SK-N-SH (cell line): ENCODE data around the gene DAPK3. TPM values are rescaled to one million over a fixed set of nuclear protein-coding genes. Genes with fewer than 3 reads are reported as not detected.

Source experiments
- CTCF ChIA-PET: fragments of 300-600, 350-600 bp; formaldehyde crosslinking; extraction: SDS; loops from one replicate; lab custom pipeline; 2021; lab: Yijun Ruan, JAX
- POLR2A ChIA-PET: fragments of 350-600 bp; sonication (Branson Sonifier 250); formaldehyde crosslinking; extraction: SDS; loops from one replicate; lab custom pipeline; 2020; ENCODE audit warnings: antibody characterized with exemption, inconsistent platforms; lab: Yijun Ruan, JAX
- DNase-seq: peaks from one replicate; pipeline ENCODE4 v3.0.0; 2012
- H2AFZ ChIP-seq: fragments of 200-600 bp; sonication (generic); 2 replicates; pipeline ENCODE4 v1.8.1; 2016; ENCODE audit warnings: antibody characterized with exemption, mild to moderate bottlenecking, low read depth
- H3F3A ChIP-seq: fragments of 200-600 bp; sonication (generic); replicated peaks from 2 replicates; pipeline ENCODE3; 2016; ENCODE audit warnings: antibody characterized with exemption, mild to moderate bottlenecking; ENCODE audit not compliant: insufficient read depth
- H3K27ac ChIP-seq, 2 experiments: fragments of 200-500 bp in 1 of 2; fragments of 200-600 bp in 1 of 2; sonication (Bioruptor generic) in 1 of 2; sonication (generic), shearing (Covaris generic) in 1 of 2; 2 replicates each; pipeline versions ENCODE4 v1.5.1 to v1.6.1; 2014 to 2016; ENCODE audit warnings: low read depth in 2 of 2, inconsistent platforms in 1 of 2, low read length in 1 of 2, mild to moderate bottlenecking in 1 of 2, mixed read lengths in 1 of 2
- H3K27me3 ChIP-seq: fragments of 200-600 bp; sonication (generic), shearing (Covaris generic); 2 replicates; pipeline ENCODE4 v1.6.1; 2016; ENCODE audit warnings: mixed run types; ENCODE audit not compliant: insufficient read depth
- H3K36me3 ChIP-seq, 2 experiments: fragments of 200-500 bp in 1 of 2; fragments of 200-600 bp in 1 of 2; sonication (Bioruptor generic) in 1 of 2; sonication (generic) in 1 of 2; replicated peaks in 1 of 2; 2 replicates each; pipeline versions ENCODE3 to v1.5.1; 2014 to 2016; ENCODE audit warnings: low read length in 1 of 2, mild to moderate bottlenecking in 1 of 2; ENCODE audit not compliant: insufficient read depth in 2 of 2, control insufficient read depth in 1 of 2
- H3K4me1 ChIP-seq, 2 experiments: fragments of 200-500 bp in 1 of 2; fragments of 200-600 bp in 1 of 2; sonication (Bioruptor generic) in 1 of 2; sonication (generic), shearing (Covaris generic) in 1 of 2; 2 replicates each; pipeline versions ENCODE4 v1.5.1 to v1.6.1; 2014 to 2016; ENCODE audit warnings: low read depth in 1 of 2, low read length in 1 of 2, mixed run types in 1 of 2; ENCODE audit not compliant: insufficient read depth in 2 of 2, control insufficient read depth in 1 of 2
- H3K4me2 ChIP-seq: fragments of 200-600 bp; sonication (generic), shearing (Covaris generic); 2 replicates; pipeline ENCODE4 v1.6.1; 2017; ENCODE audit warnings: mixed run types
- H3K4me3 ChIP-seq, 2 experiments: fragments of 200-500 bp in 1 of 2; fragments of 200-600 bp in 1 of 2; sonication (Bioruptor generic) in 1 of 2; sonication (generic), shearing (Covaris generic) in 1 of 2; 2 replicates each; pipeline versions ENCODE4 v1.5.1 to v1.8.1; 2014 to 2016; ENCODE audit warnings: low read depth in 2 of 2, inconsistent platforms in 1 of 2, low read length in 1 of 2, mild to moderate bottlenecking in 1 of 2, mixed read lengths in 1 of 2, moderate library complexity in 1 of 2
- H3K79me2 ChIP-seq: fragments of 200-600 bp; sonication (generic); 2 replicates; pipeline ENCODE4 v1.8.1; 2017; ENCODE audit warnings: mild to moderate bottlenecking; ENCODE audit not compliant: insufficient read depth
- H3K9ac ChIP-seq: fragments of 200-600 bp; sonication (generic); 2 replicates; pipeline ENCODE4 v1.6.1; 2017; ENCODE audit warnings: mixed run types
- H3K9me2 ChIP-seq: fragments of 200-600 bp; sonication (generic); 2 replicates; pipeline ENCODE4 v1.6.1; 2017; ENCODE audit warnings: mixed run types
- H3K9me3 ChIP-seq: fragments of 200-600 bp; sonication (generic); 2 replicates; pipeline ENCODE4 v1.6.1; 2017; ENCODE audit warnings: mixed run types, mild to moderate bottlenecking, moderate library complexity
- H4K20me1 ChIP-seq: fragments of 200-600 bp; sonication (generic); 2 replicates; pipeline ENCODE4 v1.6.1; 2017; ENCODE audit warnings: mild to moderate bottlenecking, mixed run types; ENCODE audit not compliant: insufficient read depth
- EZH2phosphoT487 ChIP-seq: fragments of 200-600 bp; sonication (generic); IDR thresholded peaks from 2 replicates; pipeline ENCODE4 v1.6.1; 2017; ENCODE audit warnings: low read depth, mixed run types, mild to moderate bottlenecking, antibody characterized with exemption, moderate library complexity, borderline replicate concordance
- FOXJ3 ChIP-seq: sonication (generic); formaldehyde crosslinking; IDR thresholded peaks from 2 replicates; pipeline ENCODE4 v1.5.1; 2020; ENCODE audit warnings: mild to moderate bottlenecking, missing genetic modification reagents
- GATA2 ChIP-seq: sonication (generic); formaldehyde crosslinking; IDR thresholded peaks from 2 replicates; pipeline ENCODE4 v1.5.0; 2020; ENCODE audit warnings: mild to moderate bottlenecking, missing genetic modification reagents
- JUND ChIP-seq: IDR thresholded peaks from 2 replicates; pipeline ENCODE4 v1.4.0; 2012
- POLR2AphosphoS5 ChIP-seq: IDR thresholded peaks from 2 replicates; pipeline ENCODE4 v1.6.1; 2012; ENCODE audit warnings: low read depth, low read length
- RAD21 ChIP-seq: IDR thresholded peaks from 2 replicates; pipeline ENCODE4 v1.6.1; 2012; ENCODE audit warnings: mild to moderate bottlenecking, low read length
- RCOR1 ChIP-seq: fragments of 150-350 bp; IDR thresholded peaks from 2 replicates; pipeline ENCODE4 v1.6.1; 2017; ENCODE audit warnings: antibody characterized with exemption, low read length
- SMC3 ChIP-seq: IDR thresholded peaks from 2 replicates; pipeline ENCODE4 v1.6.1; 2012; ENCODE audit warnings: low read depth, low read length, improper control_type of control experiment
- TEAD4 ChIP-seq: IDR thresholded peaks from 2 replicates; pipeline ENCODE4 v1.4.0; 2012; ENCODE audit warnings: mild to moderate bottlenecking, borderline replicate concordance; ENCODE audit not compliant: insufficient read depth
- WGBS: methylation state at CpG from one replicate; pipeline ENCODE4 v1.1.6; 2017; ENCODE audit warnings: low lambda C conversion rate; 5-methylcytosine and 5-hydroxymethylcytosine counted together
- polyA plus RNA-seq, 3 experiments: library from polyadenylated mRNA; depleted of rRNA; stranded (reverse); fragments of >200 nt; gene quantifications; 2 replicates each; pipeline ENCODE4 v1.2.3, GENCODE V29; 2012
- TF ChIP-seq, protein P1 (sequence below): fragments of 200-600 bp; sonication (generic); IDR thresholded peaks from 2 replicates; pipeline ENCODE4 v1.6.1; 2017; ENCODE audit warnings: antibody characterized with exemption, mild to moderate bottlenecking, moderate library complexity
- TF ChIP-seq, protein P2 (sequence below): IDR thresholded peaks from 2 replicates; pipeline ENCODE4; 2012

DAPK3 gene
- polyA plus RNA-seq, 1 of the 3 experiments (the other 2 are of a cell fraction), result 142 TPM

DNA sequence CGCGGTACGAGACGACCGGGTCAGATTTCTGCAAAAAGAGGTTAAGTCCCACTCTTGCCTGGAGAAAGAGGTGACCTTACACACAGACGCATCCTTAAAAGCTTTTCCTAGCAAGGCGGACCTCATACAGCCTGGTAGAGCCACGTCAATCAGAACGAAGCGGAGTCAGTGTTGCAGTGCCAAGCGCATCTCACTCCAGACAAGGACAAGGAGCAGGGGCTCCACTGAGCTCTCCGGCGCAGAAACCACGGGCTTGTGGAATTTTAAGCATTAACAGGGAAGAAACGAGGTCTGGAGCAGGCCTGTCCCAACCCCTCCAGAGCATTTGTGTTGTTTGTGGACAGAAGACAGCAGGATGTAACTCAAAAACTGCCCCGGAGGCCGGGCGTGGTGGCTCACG is 7.2 kb upstream of the DAPK3 start:
- DNase-seq, result no peak
- POLR2A ChIA-PET, result no interaction called here

DNA sequence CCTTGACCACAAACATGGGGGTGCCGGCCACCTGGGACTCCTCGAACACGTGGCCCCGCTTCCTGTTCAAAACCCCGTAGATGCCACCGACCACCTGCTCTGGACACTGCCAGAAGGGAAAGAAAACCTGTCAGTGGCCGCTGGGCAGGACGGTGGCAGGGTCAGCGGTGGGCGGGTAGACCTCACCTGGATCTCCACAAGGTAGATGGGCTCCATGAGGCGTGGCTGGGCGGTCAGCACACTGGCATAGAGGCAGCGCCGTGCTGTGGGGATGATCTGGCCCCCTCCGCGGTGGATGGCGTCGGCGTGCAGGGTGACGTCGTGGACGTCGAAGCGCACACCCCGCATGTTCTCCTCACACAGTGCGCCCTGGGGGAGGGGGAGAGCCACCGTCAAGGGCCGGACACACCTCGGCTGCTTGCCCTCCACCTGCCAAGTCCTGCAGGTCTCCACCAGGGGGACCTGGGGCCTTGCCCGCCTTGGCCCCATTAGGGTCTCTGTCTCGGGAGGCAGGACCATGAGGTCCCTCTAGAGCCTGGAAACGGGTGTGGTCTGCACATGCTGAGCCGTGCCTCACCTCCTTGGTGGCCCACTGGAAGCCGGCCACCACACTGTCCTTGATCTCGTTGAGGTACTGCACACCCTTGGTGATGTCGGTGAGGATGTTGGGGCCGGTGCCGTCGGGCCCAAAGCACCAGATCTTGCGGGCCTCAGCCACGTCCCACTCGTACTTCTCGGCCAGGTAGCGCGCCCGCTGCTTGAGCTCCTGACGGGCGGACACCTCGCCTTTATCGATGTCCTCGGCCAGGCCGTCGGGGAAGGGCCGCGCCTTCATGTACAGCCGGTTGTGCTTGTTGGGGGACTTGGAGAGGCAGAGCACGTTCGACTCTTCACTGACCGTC is 6.6 kb upstream of the DAPK3 start:
- POLR2A ChIA-PET, result interaction anchor here (2.8 kb wide), 1 partner anchor 7 kb away, joined by 17 read pairs; the partner anchor contains the start of gene EEF2
- no peak overlapping the region for H2AFZ ChIP-seq
- H4K20me1 ChIP-seq, result peaks cover 81% of the 10 kb centered on the region
- H3K36me3 ChIP-seq, result peaks cover 66 to 69% of the 10 kb centered on the region in 2 experiments
- no peaks in the 10 kb centered on the region for H3K9me3 ChIP-seq
- DNase-seq, result peak; percentile 44
- peaks cover 55% of the 10 kb centered on the region for H3K79me2 ChIP-seq
- peaks cover under 1 to 5% of the 10 kb centered on the region in 2 experiments; a peak in 1 of 4 replicates for H3K4me1 ChIP-seq
- no peak for TF ChIP-seq SMC3
- TF ChIP-seq, protein P1, sequence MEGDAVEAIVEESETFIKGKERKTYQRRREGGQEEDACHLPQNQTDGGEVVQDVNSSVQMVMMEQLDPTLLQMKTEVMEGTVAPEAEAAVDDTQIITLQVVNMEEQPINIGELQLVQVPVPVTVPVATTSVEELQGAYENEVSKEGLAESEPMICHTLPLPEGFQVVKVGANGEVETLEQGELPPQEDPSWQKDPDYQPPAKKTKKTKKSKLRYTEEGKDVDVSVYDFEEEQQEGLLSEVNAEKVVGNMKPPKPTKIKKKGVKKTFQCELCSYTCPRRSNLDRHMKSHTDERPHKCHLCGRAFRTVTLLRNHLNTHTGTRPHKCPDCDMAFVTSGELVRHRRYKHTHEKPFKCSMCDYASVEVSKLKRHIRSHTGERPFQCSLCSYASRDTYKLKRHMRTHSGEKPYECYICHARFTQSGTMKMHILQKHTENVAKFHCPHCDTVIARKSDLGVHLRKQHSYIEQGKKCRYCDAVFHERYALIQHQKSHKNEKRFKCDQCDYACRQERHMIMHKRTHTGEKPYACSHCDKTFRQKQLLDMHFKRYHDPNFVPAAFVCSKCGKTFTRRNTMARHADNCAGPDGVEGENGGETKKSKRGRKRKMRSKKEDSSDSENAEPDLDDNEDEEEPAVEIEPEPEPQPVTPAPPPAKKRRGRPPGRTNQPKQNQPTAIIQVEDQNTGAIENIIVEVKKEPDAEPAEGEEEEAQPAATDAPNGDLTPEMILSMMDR, result peak; percentile 26
- peaks cover 64% of the 10 kb centered on the region for H3F3A ChIP-seq
- WGBS, result 98% methylated on average over 26 of the region's 59 CpGs
- H3K27me3 ChIP-seq, result no peaks in the 10 kb centered on the region
- no peaks in the 10 kb centered on the region for H3K9me2 ChIP-seq
- peak overlapping the region; percentile 14 to 47; a peak in 1 of 4 replicates for H3K27ac ChIP-seq
- CTCF ChIA-PET, result interaction anchor here (1.0 to 3.6 kb wide), 3 partner anchors 8 to 163 kb away, joined by 3 to 15 read pairs (median 4); partner anchors contain the start of gene EEF2
- H3K9ac ChIP-seq, result no peak overlapping the region
- no peak overlapping the region for H3K4me2 ChIP-seq
- H3K4me3 ChIP-seq, result peak overlapping the region in 1 of 2 experiments; percentile 24; a peak in 1 of 4 replicates

More for the DNA sequence above, 7.2 kb upstream of the DAPK3 start:
- peaks cover 83% of the 10 kb centered on the region for H4K20me1 ChIP-seq
- peaks cover 62% of the 10 kb centered on the region for H3F3A ChIP-seq
- H3K27me3 ChIP-seq, result no peaks in the 10 kb centered on the region
- H3K27ac ChIP-seq, result no peak overlapping the region; a peak in 1 of 4 replicates
- no peak overlapping the region for H2AFZ ChIP-seq
- 98% methylated on average over 17 of the region's 19 CpGs for WGBS
- TF ChIP-seq, protein P1, result no peak
- TF ChIP-seq POLR2AphosphoS5 (no peak), GATA2 (no peak), SMC3 (no peak), EZH2phosphoT487 (no peak), JUND (no peak), TEAD4 (no peak), RAD21 (no peak), RCOR1 (no peak), FOXJ3 (CRISPR knock-in tag) (no peak)
- TF ChIP-seq, protein P2, sequence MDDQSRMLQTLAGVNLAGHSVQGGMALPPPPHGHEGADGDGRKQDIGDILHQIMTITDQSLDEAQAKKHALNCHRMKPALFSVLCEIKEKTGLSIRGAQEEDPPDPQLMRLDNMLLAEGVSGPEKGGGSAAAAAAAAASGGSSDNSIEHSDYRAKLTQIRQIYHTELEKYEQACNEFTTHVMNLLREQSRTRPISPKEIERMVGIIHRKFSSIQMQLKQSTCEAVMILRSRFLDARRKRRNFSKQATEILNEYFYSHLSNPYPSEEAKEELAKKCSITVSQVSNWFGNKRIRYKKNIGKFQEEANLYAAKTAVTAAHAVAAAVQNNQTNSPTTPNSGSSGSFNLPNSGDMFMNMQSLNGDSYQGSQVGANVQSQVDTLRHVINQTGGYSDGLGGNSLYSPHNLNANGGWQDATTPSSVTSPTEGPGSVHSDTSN, result no peak
- H3K4me3 ChIP-seq, result peak overlapping the region in 1 of 2 experiments; percentile 24; a peak in 1 of 4 replicates
- no peak overlapping the region for H3K9ac ChIP-seq
- peaks cover 7 to 12% of the 10 kb centered on the region in 2 experiments; a peak in 1 of 4 replicates for H3K4me1 ChIP-seq
- peaks cover 73 to 76% of the 10 kb centered on the region in 2 experiments for H3K36me3 ChIP-seq
- no peaks in the 10 kb centered on the region for H3K9me3 ChIP-seq
- no peaks in the 10 kb centered on the region for H3K9me2 ChIP-seq
- H3K4me2 ChIP-seq, result no peak overlapping the region
- peaks cover 60% of the 10 kb centered on the region for H3K79me2 ChIP-seq
- CTCF ChIA-PET, result interaction anchor here (3.6 kb wide), 1 partner anchor 10 kb away, joined by 15 read pairs; no protein-coding TSS in a partner anchor
